ENCODE measurements around the gene ATP5MG.

GRCh38 chr11:118449316-118449918 lies 48.0 kb downstream of the ATP5MG start:
- TF ChIP-seq EZH2 (IDR thresholded peaks at IDR 0.05; ENCODE audit: insufficient read depth, poor library complexity, severe bottlenecking), result no peak
- no peak for TF ChIP-seq EZH2phosphoT487 (IDR thresholded peaks at IDR 0.05; ENCODE audit: insufficient read depth, low read depth)

All from GM23248 (cell line).